GM18499 (cell line): ENCODE results near the gene FANCE.

ENCODE experiments used
- ATAC-seq: cut with Tn5 transposase; IDR thresholded peaks from one replicate; pipeline ENCODE4 v1.9.1; 2021; ENCODE audit warnings: moderate number of reproducible peaks; ENCODE audit not compliant: insufficient read depth, unreplicated experiment

The FANCE gene

DNA sequence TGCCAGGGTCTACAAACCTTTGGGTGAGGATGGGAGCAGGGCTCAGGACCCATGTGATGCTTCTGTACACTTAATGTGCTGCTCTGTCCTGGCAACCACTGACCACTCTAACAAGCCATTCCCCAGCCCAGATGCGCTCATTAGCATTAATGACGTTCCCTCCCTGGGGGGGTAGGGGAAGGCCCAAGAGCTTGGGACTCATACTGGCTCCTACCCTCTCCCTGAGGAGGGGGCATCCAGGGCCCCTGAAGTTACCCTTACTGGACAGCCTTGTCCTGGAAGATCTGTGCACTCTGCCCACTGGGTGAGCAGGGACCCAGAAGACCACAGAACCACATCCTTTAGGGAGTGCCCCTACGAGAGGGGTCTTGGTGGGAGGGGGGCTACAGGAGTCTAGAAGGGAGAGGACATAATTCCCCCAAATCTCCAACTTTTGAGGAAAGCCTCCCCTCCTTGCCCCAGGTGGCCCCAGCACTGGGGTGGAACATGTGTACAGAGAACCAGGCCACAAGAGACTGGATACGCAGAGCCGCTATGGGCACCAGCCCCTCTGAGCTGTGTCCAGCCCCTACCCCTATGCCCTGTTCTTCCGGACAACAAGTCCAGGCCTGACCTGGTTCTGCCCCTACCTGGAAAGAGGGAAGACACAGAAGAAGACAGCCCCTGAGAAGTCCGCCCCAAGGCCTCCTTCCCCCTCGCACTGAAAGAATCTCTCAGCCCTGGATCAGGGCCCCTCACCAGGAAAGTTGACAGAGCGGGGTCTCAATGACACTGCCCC is 43.3 kb downstream of the FANCE start:
- ATAC-seq: no peak

DNA sequence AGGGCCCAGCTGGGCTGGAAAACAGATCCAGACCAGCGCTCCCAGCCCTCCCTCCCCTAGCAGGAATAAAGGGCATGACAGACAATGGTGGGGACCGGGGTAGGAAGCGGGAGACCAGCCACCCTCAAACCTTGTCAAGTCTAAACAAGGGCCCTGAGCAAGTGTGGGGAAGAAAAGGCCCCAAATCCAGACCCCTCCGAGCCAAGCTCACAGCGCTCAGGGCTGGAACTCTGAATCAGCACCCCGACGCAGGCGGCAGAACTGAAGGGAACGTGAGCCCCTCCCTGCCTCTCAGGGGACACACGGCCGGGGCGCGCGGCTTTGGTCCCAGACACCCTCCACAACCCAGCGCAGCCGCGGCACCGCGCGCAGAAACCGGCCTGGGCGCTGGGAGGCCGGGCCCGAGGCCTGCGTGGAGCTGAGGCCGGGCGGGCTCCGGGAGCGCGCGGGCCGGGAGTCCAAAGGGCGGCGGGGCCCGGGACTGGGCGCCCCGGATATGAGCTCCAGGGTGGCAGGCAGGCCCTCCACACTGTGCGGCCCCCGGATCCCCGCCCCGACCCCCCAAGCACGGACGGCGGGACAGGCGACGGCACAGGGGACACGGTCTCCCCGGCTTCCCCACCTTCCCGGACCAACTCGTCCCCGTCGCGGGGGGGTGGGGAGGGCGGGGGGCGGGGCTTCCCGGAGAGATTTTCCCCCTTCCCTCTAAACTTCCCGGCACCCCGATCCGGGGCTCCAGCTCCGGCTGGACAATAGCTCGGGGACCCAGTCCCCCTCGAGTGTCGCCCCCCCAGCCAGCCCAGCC is 44.1 kb downstream of the FANCE start:
- no peak for ATAC-seq

GRCh38 chr6:35496841-35497570 is 44.9 kb downstream of the FANCE start, which contains the start of gene TEAD3:
TEAD3 (minus strand) TSS chr6:35497079.
- no peak for ATAC-seq

- no peak for ATAC-seq
Measured at GRCh38 chr6:35497571-35498421, 45.7 kb downstream of the FANCE start.

DNA sequence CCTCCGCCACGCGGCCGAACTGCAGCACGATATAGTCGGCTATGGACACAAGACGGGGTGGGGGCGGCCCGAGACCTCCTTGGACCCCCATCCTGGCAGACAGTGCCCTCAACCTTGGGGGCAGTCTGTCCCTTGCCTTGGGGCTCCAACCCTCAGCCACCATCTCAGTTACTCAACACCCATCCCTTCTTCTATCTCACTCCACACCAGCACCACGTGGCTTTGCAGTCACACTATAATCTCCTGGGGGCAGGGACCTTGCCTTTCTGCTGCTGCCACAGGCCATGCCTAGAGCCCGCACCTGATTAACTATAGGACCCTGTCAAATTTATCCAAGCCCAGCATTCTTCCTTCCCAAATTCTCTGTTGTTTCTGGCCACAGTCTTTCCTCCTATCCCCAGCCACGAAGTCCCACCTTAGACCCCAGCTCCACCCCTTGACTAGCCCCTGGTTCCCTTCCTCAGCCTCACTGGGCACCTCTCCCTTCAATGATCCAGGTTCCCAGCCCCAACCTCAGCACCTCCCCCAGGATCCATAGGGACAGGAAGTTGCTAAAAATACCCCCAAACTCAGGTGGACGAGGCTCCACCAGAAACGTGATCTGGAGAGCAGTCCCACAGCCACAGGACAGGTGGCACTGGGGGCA is 46.4 kb downstream of the FANCE start:
- no peak for ATAC-seq

DNA sequence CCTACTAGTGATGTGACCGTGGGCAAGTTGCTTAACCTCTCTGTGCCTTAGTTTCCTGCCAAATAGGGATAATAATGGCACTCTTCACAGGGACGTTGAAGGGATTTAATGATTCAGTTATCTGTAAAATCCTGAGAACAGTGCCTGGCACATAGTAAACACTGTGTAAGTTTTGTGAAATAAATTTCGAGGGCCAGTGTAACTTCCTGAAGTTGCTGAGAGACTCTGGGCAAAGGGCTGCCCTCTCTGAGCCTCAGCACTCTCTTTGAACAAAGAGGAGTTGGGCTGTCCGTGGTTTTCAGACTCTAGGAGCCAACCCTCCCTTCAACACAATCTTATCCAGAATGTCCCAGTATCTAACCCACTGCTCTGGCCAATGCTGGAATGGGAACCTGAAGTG is 47.2 kb downstream of the FANCE start:
- ATAC-seq: no peak

DNA sequence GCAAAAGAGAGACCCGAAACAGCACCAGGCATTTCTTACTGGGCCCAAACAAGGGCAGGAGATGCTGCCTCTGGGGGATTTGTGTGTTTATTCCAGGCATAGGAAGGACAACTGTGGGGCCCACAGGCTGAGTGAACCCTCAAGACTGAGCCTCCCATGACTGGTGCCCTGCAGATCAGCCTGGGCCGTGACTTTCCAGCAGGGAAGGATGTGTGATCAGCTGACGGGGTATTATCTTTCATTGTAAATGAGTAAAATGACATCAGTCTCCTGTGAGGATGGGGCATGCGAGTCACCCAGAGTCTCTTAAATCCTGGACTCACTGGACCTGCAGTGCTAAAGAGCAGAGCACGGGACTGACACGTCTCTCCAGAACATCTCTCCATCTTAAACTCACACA is 48.6 kb downstream of the FANCE start:
- no peak for ATAC-seq

DNA sequence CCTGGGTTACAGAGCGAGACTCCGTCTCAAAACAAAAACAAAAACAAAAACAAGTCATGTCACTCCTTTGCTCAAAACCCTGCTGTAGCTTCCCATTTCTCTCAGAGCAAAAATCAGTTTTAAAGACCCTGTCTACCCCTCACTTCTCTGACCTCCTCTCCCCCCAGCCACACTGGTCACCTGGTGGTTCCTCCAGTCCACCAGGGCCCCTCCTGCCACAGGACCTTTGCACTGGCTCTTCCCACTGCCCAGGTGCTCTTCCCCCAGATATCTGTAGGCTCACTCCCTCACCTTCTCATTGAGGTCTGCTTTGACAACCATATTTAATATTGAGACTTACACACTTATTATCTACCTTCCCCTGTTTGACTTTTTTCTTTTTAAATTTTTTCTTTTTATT is 49.6 kb downstream of the FANCE start:
- ATAC-seq: no peak

DNA sequence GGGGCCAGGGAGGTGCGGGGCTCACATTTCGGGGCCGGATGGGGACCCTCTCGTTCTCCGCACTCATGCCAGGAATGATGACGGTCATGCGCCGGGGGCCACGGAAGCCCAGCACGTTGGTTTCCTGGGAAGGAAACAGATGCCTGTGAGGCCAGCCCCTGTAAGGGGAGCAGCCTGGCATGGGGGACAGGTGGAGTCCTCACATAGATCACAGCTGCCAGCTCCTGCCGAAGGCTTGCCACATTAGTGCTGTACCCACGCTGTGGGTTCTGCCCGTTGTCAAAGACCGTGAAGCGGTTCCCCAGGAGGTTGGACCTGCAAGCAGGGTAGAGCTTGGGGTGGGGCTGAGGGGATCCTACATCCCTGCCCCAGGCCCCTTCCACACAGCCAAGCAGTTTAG is 51.4 kb downstream of the FANCE start:
- no peak for ATAC-seq

GRCh38 chr6:35505999-35506412 is 53.9 kb downstream of the FANCE start:
- ATAC-seq: no peak

DNA sequence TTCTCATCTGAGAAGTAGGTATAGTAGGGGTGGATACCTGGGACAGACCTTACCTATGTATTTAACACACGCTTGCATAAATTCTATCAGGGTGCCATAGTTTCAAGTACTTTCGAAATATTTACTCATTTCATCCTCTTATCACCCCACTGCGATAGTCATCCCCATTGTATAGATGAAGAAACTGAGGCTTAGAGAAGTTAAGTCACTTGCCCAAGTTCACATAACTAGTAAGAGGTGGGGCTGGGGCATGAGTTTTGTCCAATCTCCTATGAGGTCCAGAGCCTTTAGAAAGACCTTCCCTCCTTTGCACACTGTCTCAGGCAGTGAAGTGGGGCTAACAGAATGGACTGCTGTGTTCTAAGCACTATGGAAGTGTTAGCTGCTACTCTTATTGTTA is 54.4 kb downstream of the FANCE start:
- no peak for ATAC-seq

DNA sequence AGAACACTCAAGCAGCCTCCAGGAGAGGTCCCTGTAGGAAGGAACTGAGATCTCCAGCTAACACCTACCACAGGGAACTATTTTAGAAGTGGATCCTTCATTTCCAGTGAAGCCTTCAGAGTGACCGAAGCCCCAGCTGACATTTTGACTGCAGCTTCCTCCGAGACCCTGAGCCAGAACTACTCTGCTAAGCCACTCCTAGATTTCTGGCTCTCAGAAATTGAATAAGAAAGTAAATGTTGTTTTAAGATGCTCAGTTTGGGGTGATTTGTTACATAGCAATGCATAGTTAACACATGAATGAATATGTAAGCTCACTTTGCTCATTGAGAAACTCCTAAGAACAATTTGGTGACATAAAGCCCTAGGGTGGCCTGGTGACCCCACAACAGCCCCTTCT is 55.1 kb downstream of the FANCE start:
- no peak for ATAC-seq

- no peak for ATAC-seq
Measured at GRCh38 chr6:35508027-35508426, 55.9 kb downstream of the FANCE start.

DNA sequence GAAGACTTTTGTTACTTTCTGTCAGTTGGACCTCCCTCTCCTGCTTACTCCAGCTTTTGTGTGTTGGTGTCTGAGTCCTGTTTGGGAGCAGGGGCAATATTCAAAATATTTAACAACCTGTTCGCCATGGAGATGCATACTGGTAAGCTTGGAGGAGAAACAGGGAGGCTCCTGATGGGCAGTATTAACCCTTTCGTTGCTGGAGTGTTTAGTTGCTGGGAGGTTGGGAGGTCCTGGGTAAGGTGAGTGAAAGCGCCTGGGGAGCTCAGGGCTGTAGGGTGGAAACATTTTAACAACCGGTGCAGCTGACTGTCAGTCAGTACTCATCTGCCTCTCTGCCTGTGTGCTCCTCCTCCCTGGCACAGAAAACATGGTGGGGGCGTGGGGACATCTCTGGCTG is 56.4 kb downstream of the FANCE start:
- ATAC-seq: no peak

DNA sequence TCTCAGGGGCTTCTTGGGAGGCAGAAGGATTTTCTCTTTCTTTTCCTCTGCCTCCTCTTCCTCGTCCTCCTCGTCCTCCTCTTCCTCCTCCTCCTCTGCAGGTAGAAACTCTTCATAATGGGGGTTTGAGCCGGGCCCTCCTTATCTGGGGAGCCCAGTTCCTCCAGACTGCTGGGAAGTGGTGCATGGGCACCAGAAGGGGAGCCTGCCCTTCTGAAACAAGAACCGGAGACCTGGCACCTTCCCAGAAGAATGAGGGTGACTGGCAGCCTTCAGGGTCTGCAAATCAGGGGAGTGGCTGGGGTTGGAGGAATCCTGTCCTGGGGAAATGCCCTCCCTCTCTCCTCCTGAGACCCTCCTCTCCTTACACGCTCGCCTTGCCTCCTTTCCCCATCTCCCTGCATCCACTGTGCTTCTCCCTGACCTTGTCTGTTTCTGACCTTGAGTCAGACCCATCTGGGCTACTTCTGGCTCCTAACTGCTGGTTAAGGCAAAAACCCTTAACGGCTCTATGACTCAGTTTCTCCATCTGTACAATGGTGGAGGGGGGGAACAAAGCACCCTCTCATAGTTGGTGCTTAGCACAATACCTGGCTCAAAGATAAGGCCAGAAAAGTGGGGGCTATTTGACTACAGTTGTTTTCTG is 58.9 kb downstream of the FANCE start:
- no peak for ATAC-seq

GRCh38 chr6:35511562-35511941 is 59.4 kb downstream of the FANCE start:
- no peak for ATAC-seq

DNA sequence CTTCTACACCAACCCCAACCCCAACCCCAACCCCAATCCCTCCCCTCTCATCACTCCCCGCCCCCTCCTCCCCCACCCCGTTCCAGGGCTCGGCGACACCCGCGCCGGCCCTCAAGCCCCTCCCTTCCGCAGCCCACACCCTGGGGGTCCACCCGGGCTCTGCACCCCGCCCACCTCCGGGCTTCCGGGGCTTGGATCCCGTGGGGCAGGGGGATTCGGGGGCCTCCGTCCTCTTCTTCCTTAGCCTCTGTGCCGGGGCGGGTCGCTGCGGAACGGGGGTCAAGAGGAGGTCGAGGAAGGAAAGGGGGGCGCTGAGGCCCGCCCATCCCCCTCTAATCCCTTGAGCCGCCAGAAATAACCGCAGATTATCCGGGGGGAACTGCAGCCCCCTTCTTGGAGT is 59.9 kb downstream of the FANCE start:
- ATAC-seq: no peak

GRCh38 chr6:35512740-35513139 is 60.6 kb downstream of the FANCE start, which contains the start of gene TULP1:
TULP1 (minus strand) TSS chr6:35512896; CDS start chr6:35512858, 38 bp downstream.
- ATAC-seq: no peak

- no peak for ATAC-seq
Measured at GRCh38 chr6:35514587-35514986, 62.4 kb downstream of the FANCE start.
